HG02852 (cell line): ENCODE measurements around the gene TACR1.
"Not testable (repeated sequence)": the region's sequence is repeated elsewhere in the genome, so short reads cannot be mapped to it uniquely, and the experiment has no call there.

Experiments
- ATAC-seq: cut with Tn5 transposase; IDR thresholded peaks from one replicate; pipeline ENCODE4 v1.9.1; 2021; ENCODE audit warnings: mild to moderate bottlenecking, moderate library complexity; ENCODE audit not compliant: unreplicated experiment

Gene TACR1

DNA sequence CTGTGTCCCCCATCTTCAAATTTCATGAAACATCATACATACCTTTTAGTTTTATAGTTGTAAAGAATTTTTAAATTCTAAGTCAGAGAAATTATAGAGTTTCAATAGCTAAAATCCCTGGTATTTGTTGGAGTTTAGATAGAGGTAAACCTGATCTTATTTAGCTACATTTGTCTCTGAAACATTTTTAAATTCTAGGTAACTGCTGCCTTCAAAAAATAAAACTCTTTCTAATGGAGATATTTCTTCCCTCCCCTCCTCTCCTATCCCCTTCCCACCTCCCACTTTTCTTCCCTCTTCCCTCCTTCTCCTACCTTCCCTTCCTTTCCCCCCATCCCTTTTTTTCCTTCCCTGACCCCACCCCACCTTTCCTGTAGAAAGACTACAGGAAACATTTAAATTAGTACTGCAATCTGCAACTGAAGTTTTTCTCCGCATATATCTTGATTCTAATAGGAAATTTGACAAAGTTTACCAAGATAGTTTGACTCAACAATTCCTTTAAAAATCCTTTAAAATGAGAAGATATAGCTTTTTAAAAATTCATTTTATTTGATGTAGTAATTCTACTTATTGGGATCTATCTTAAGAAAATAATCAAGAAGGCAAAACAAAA lies 4.1 kb downstream of the TACR1 start:
- ATAC-seq, result no peak

DNA sequence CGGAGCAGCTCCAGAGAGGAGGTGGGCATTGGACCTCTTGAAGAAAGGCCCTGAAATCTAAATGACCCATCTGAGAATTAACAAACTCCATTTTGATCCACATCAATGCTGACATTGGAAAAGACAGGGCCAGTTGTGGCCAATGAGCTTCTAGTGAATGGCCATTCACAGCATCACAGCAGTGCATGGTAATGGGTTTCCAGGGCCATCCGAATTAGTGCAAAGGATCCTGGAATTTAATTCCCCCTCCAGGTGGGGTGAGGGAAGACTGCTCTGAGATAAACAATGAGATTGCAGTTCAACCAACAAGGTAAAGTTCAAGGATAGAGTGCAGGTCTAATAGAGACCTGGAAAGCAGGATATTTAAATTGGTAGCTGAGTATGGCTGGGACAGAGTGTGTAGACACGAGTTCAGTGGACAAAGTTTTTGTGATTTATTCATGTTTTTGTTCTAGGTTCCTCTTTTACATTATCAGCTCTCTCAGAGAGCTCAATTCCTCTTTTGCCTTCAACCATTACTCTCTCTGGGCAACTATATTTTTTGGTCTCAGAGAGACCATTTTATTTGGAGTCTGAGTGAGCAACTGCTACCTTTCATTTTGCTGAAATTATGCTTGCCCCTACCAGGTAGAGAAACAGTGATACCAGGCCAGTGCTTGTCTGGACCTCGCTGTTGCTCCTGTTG lies 5.0 kb downstream of the TACR1 start:
- no peak for ATAC-seq

DNA sequence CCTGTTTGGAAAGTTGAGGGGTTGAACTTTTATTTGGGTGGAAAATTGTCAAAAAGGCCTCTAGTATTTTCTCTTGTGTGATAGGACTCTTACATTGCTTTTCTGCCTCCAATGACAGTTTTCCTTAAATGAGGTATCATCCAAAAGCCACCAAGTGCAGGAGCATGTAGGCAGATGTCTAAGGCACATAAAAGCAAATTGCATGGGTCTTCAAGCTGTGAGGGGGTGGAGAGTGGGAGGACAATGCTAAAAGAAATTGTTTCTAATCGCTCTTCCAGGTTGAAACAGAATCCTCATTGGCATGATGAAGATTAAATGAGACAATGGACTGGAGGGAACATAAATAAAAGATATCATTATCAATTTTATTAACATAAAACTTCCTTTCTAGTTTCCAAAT lies 6.8 kb downstream of the TACR1 start:
- no peak for ATAC-seq

DNA sequence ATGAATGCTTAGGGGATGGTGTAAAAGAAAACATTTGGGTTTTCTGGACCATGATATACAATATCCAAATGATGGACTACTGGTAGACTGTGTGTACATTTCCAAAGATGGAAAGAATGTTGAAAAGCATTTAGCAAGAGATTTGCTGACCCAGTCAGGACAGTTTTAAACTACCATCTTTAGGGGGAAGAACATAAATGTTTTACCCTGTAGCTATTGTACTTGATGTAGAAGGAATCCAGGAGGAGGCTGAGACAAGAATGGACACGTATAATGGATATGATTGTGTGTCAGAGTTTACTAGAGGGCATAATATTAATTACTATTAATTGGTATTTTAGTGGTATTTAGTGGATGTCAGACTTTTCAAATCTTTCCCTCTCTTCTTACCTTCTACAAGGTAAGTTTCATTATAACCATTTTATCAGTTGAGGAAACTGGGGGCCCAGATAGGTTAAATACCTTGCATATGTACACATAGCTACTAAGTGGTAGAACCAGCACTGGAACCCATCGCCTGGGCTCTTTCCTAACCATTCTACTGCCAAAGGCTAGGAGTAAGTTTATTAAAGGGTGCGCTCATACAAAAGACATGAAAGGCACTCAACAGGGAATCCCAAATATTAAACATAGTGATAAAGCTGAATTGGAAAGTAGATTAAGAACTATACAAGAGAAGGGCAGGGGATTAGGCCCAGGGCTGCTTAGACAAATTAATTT lies 8.9 kb downstream of the TACR1 start:
- ATAC-seq, result no peak

DNA sequence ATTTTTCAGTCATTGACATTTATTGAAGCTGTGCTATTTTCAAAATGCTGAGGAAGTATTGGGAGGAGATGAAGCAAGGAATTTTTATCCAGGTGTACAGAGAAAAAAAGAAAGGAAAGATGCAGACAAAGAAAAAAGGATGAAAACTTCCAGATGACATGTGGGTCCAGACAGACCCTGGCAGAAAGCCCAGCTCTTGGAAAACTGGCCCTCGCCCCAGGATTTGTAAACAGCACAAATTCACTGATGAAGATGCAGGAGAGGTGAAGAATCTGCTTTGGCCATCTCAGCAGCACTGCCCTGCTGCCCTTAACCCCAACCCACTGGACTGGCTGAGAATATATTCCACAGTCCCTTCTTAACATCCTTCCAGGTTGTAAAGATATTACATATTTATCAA lies 12.5 kb downstream of the TACR1 start:
- no peak for ATAC-seq

DNA sequence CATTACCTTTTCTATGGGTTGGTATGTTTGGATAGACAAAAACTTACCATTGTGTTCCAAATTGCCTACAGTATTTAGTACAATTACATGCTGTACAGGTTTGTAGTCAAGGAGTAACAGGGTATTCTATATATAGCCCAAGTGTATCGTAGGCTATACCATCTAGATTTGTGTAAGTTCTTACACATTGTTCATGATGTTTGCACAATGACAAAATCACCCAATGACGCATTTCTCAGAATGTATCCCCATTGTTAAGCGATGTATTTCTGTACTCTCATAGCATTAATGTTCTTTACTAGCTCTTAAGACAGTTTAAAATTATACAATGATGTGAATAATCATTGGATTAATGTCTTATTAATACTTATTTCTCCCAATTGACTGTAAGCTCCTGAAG lies 16.7 kb downstream of the TACR1 start:
- no peak for ATAC-seq

DNA sequence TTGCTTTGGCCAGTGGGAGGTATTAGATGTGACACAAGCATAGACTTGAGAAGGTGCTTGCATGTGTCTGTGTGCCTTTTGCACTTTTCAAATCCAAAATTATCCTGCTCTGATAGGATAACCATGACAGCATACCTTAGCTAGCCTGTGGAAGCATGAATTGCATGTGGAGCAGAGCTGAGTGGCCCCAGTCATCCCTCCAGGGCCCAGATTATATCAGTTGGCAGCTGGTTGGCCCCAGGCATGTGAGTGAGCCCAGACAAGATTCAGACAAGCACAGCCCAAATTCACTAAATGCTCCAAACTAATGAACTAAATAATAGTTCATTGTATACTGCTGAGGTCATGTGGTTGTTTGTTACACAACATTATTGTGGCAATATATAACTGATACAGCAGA lies 18.8 kb downstream of the TACR1 start:
- ATAC-seq, result no peak

DNA sequence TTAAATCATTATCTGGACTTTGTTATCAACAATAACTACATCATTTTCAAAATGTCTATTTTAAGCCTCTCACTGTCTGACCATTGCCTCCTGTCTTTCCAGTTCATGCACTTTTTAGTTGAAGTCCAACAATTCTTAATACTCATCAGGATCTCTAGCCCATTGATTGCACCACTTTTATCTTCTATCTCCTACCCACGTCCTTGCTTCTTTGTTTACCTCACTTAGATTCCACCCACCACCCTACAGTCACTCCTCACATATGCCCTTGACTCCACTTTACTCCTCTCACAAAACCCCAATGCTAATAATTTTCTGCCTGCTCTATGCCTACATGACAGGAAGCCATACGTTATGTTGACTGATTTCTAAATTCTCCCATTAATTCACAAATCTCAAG lies 21.9 kb downstream of the TACR1 start:
- no peak for ATAC-seq

DNA sequence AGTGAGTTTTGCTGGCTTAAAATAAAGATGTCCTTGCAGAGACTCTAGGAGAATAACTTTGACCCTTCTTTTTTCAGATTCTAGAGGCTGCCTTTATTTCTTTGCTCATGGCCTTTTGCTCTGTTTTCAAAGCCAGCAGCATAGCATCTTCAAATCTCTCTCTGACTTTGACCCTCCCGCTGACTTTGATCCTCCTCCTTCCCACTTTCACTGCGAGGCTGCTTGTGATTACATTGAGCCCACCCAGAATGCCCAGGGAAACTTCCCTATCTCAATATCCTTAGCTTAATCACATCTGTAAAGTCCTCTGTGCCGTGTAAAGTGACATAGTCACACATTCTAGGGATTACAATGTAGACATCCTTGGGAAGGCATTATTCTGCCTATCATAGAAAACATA lies 23.9 kb downstream of the TACR1 start:
- ATAC-seq, result no peak

DNA sequence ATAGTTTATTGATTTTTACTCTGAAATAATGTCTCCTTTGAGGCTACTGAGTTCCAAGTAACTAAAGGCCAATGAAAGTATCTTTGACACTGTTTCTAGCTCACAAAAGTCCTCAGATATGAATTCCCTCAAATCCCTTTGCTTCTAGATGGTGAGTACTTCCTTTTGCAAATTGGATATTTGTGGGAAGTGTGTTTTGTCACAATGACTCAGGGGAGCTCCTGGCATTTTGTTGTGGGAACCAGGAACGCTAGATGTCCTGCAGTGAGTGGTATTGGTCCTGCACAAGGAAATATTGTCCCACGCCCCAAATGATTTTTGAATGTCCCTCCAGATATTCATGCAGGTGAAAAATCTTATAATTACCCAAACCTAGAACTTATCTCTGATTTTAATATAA lies 24.3 kb downstream of the TACR1 start:
- no peak for ATAC-seq

DNA sequence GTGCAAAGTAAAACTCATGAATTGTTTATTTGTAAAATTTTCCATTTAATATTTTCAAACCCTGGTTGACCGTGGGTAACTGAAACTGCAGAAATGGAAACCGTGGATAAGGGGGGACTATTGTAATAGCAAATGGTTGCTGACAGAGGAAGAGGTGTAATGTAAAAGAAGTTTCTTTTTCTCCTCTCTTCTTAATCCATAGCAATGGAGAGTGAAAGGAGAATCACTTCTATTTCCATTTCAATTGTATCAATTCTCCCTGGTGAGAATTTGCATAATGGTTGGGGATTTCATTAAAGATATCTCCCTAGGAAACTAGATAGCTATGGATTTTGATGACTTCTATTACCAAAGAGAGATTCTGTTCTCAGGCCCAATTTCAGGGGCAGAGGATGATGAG lies 24.8 kb downstream of the TACR1 start:
- ATAC-seq, result no peak

DNA sequence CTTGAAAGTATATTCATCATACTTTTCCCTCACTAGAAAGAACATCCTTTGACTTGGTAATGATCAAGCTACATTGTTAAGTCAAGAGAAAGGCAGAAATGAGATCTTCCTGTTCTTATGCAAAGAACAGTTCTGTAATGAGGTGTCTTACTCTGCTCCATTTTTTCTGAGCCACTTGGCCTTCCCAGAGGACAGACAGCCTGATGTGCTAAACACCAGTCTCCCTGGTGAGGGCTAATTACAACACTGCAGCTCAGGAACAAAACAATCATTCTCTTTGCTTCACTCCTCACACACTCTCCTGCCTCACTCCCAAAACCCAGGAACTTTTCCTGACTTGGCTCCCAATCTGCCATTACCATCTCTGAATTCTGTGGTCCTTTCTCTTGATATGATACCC lies 25.6 kb downstream of the TACR1 start:
- no peak for ATAC-seq

DNA sequence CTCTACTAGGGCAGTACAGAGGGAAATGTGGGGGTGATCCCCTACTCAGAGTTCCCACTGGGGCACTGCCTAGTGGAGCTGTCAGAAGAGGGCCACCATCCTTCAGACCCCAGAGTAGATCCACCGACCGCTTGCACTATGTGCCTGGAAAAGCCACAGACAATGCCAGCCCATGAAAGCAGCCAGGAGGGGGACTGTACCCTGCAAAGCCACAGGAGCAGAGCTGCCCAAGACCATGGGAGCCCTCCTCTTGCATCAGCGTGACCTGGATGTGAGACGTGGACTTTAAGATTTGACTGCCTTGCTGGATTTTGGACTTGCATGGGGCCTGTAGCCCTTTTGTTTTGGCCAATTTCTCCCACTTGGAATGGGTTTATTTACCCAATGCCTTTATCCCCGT lies 27.9 kb downstream of the TACR1 start:
- ATAC-seq, result not testable (repeated sequence)

DNA sequence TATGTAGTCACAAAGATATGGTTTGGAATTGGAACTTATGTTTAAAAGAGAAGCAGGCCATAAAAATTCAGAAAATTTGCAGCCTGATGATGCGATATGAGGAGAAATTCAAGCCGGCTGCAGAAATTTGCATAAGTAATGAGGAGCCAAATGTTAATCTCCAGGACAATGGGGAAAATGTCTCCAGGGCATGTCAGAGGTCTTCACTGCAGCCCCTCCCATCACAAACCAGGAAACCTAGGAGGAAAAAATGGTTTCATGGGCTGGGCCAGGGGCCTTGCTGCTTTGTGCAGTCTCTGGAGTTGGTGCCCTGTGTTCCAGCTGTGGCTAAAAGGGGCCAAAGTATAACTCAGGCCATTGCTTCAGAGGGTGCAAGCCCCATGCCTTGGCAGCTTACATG lies 28.4 kb downstream of the TACR1 start:
- no peak for ATAC-seq

DNA sequence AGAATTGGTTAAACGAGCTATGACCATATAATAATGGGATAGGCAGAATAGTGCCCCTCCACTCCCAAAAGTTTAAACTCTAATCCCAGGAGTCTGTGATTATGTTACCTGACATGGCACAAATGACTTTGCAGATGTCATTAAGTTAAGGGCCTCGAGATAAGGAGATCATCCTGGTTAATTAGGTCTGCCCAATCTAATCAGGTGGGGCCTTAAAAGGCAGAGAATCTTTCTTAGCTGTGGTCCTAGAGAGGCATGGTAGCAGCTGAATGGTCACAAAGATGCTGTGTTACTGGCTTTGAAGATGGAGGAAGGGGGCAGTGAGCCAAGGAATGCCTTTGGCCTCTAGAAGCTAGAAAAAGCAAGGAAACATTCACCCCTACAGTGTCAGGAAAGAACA lies 31.1 kb downstream of the TACR1 start:
- no peak for ATAC-seq

DNA sequence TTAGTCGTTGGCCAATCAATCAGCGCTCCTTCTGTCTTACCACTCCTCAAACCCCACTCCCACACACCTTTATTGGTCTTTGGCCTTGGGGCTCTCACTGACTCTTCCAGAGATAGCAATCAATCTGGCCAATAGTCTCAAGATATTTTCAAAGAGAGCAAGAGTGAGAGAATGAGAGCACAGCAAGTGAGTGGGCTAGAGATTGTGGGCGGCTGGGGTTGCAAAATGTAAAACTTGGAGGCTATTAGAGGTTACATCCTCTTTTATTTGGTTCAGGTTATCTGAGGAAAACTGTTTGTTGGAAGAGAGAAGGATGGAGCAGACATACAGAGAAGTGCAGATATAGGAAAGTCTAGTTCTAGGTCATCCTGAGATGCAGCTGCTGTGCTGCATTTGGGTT lies 32.8 kb downstream of the TACR1 start:
- ATAC-seq, result no peak

DNA sequence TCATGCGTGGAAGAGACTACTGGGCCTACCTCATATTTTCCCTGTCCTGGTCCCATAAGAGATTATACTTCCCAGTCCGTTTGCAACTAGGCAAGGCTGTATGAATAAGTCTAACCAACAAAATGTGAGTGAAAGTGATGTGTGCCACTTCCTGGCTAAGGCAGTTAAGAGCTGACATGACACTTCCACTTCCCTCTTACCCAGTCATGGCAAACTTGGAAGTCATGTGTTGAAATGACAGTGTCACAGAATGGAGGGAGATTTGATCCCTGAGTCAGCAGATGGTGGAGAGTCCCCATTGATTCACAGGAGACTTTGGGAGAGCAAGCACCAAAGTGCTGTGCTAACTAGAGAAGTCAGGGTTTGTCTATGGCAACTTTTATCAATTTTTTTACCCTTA lies 36.4 kb downstream of the TACR1 start:
- no peak for ATAC-seq

DNA sequence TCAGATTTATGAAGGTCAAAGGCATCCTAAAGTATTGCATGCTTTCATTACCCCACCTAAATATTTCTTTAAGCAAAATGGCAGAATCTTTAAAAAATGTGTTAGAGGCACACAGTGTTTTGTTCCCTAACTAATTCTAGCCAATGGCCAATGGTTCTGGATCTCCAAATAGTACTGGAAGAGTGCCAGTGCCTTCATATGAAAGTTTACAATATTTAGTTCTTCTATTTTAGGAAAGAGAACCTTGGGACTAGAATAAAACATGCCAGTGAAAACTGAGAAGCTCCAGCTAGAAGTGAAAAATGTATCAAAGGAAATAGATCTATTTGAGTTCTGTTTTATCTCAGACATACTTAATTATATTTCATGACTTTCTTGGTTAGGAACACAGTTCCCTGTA lies 37.1 kb downstream of the TACR1 start:
- no peak for ATAC-seq

DNA sequence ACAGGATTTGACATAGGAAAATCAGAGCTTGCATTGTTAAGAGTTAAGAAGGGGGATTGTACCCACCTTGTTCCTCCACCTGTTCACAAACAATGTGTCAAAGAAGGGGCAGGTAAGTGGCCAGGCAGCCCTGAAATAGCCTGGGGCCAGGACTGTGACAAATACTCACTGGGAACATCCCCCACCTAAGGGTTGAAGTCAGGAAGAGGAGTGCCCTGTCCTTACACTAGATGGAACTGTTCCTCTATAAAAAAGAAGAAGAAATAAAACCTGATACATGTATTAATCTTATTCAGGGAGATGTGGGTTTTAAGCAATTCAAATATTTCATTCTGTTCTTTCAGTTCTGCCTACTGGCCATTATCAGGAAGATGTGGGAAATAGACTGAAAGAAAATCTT lies 41.9 kb downstream of the TACR1 start:
- ATAC-seq, result no peak

DNA sequence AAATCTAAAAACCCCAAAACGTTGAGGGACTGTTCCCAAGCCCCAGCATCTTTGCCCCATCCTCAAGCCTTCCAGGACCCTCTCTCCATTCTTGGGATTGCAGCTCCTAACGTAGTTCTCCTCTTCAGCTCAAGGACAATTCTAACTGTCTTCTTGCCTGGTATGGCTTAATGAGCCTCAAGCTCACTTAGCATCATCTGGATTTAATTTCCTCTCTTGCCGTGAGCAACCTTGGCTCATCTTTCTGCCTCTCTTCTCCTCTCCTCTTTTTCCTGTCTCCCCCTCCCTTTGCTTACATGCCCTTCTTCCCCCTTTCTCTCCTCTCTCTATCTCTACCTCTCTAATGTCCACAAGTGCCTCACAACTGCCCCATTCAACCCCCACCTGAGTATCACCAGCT lies 44.2 kb downstream of the TACR1 start:
- ATAC-seq, result no peak

DNA sequence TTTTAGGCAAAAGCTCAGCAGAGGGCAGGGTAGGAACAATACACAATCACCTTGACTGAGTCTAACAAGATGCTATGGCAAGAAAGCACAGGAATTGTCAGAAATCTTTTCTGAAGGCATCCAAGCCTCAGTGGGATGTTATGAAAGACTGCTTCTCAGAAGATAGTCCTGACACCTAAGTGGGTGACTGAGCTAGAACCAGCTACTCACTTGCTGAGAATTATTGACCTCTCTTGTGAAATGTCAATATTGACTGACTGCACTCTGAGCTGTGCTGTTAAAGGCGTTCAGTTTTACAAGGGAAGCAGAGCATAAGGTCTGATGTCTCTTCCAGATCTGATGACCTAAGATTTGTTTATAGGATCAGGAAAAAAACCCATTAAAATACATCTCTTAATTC lies 46.1 kb downstream of the TACR1 start:
- no peak for ATAC-seq

DNA sequence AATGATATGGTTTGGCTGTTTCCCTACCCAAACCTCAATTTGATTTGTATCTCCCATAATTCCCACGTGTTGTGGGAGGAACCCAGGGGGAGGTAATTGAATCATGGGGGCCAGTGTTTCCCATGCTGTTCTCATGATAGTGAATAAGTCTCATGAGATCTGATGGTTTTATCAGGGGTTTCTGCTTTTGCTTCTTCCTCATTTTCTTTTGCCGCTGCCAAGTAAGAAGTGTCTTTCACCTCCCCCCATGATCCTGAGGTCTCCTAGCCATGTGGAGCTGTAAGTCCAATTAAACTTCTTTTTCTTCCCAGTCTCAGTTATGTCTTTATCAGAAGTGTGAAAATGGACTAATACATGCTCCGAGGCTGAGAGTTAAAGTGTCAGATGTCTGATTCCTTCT lies 47.1 kb downstream of the TACR1 start:
- ATAC-seq, result not testable (repeated sequence)
